GM18868 (cell line): ENCODE measurements around the gene GPR176.

Source experiments
- ATAC-seq: cut with Tn5 transposase; IDR thresholded peaks from one replicate; pipeline ENCODE4 v1.9.1; 2021; ENCODE audit warnings: mild to moderate bottlenecking, moderate library complexity; ENCODE audit not compliant: unreplicated experiment

The GPR176 gene

DNA sequence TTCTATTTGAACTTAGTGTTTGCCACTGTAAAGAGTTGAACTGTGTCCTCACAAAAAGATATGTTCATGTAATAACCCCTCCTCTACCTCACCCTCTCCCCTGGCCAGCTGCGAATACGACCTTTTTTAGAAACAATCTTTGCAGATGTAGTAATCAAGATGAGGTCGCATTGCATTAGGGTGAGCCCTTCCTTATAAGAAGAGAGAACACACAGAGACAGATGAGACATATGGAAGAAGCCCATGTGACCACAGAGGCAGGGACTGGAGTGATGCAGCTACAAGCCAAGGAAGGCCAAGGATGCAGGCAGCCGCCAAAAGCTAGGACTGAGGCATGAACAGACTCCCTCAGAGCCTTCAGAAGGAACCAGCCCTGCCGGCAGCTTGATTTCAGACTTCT, 27.6 kb downstream of the GPR176 start:
- ATAC-seq, result no peak

DNA sequence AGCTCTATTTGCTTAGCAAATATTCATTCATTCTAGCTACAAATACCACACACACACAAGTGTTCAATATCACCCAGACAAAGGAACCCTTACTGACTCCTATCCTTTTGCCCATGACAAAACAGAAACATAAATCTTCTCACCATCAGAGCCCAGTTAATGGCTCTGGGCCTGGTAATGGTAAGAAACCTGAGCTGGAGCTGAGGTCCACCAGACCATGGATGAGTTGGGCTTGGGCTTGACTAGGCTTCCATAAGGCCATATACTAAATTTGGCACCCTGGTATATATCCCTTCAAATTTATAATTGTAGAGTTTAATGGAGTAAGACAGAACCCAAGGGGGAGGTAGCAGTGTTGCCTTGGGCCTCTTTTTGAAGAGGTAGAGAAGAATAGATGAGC, 29.4 kb downstream of the GPR176 start:
- ATAC-seq, result no peak

DNA sequence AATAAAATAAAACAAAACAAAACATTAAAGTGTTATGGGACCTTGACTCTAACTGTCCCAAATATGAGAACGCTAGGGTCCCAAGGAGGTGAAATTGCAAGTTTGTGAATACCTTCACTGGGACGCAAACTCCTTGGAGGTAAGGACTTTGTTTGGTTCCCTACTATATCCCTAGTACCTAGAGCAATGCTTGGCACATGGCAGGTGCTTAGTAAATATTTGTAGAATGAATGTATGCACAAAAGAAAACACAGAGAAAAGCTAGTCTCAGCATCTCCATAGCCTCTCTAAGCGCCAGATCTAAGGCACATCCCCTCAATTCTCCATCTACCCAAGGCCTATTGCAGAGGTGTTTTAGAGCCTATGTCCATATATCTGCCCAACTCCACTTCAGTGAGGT, 30.5 kb downstream of the GPR176 start:
- no peak for ATAC-seq

DNA sequence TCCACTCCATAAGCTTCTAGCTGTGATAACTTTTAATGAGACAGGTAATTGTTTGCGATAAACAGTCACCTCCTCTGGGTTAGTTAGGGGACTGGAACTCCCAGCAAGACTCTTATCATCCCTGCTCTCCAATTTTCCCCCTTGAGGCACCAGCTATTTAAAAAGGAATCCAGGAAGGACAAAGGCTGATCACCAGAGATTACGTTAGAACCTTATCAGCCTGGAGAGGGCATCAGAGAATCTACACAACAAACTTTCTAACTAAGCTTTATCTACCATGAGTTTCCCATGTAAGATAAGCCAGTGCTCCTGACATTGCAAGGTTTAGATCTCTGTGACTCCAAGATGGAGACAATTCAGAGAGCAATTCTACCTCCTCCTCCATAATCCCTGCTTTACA, 31.3 kb downstream of the GPR176 start:
- no peak for ATAC-seq

DNA sequence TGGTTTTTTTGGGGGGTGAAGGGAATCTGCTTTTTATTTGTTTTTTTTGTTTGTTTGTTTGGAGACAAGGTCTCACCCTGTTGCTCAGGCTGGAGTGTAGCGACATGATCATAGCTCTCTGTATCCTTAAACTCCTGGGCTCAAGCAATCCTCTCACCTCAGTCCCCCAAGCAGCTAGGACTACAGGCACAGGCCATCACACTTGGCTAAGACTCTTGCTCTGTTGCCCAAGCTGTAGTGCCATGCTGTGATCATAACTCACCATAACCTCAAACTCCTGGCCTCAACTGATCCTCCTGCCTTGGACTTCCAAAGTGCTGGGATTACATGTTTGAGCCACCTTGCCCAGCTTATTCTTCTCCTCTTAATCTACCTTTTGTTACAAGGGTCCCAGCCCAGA, 31.8 kb downstream of the GPR176 start:
- ATAC-seq, result no peak

DNA sequence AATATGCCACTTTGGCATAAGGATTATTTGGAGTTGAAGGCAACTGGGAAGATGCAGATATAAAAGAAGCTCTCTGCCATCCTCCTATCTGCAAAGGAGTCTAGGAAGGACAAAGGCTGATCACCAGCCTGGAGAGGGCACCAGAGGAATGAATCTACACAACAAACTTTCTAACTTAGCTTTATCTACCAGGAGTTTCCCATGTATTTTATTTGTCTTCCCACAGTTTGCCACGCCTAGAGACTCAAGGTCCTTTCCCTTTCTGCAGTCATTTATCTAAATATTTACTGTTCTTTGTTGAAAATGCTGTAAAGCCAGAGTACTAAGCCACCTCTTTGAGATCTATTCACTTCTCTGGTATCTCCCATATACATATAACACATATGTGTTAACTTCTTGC, 32.2 kb downstream of the GPR176 start:
- ATAC-seq, result no peak

DNA sequence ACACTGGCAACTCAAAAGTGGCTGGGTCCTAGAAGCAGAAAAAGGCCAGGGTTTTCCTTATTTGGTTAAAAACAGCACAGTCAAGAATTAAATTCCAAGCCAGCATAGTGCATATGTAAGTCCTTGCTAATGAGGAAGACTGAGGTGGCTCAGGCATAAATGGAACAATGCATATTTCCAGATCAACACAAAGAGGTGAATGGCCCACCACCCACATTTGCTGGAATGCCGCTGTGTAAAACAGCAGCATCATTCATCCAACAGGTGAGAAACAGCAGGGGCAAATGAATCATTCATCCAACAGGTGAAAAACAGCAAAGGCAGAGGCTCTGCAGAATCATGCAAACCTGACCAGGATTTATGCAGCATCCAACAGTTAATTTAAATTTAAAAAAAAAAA, 32.9 kb downstream of the GPR176 start:
- ATAC-seq, result no peak

DNA sequence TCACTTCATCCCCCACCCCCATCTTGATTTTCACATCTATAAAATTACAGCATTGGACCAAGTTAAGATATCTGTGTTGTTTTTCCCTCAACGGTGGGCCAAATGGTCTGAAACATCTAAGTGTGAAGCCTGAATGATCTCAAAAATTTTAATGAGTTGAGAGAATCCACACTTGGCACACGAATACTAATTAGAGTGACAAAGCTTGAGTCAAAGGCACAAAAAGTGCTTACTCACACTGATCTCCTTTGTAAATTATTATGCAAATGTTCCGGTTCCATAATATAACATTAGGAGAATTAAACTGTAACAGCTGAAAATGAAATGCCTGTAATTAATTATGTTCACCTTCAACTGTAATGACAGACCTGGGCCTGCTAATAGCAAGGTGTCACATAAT, 33.6 kb downstream of the GPR176 start:
- no peak for ATAC-seq

DNA sequence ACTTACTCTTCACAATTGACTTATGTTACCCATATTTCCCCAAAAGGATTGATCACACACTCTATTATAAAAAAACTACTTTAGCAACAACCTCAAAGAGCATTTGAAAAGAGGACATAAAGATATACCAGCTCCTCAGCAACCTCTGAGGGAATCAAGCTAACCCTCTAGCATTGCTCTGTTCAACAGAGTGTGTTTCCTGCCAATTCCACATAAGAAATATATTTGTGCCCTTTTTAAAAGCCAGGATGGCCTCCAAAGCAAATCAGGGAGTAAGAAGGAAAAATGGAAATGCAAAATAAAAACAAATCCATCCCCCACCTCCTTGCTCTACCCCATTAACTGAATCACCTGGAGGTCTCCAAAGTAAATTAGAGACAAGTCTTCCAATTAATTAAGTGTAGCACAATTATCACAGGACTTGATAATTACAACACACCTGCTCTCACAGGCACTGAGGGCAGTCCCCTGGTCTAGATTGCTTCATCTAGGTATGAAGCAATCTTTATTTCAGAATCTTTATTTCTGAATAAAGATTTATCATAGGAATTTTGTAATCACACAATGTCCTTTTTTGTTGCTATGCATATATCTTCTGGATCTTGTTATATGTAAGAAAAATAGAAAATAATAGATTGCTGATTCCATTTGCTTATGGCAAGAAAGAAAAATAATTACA, 34.8 kb downstream of the GPR176 start:
- no peak for ATAC-seq

DNA sequence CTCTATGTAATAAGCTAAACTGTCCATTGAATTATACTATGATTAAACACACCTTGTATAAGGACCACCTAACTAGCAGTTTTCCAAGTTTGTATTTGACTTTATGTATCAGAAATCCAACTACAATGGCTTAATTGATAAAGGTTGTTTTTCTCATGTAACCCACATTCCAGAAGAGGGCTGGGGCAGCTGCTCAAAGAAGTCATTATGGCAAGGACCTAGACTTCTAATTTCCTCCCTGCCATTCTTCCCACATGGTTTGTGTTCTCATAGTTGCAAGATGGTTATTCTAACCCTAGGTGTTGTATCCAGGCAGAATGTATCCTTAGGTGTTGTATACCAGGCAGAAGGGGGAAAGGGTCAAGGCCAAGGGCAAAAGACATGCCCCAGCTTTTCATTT, 35.7 kb downstream of the GPR176 start:
- ATAC-seq, result no peak

DNA sequence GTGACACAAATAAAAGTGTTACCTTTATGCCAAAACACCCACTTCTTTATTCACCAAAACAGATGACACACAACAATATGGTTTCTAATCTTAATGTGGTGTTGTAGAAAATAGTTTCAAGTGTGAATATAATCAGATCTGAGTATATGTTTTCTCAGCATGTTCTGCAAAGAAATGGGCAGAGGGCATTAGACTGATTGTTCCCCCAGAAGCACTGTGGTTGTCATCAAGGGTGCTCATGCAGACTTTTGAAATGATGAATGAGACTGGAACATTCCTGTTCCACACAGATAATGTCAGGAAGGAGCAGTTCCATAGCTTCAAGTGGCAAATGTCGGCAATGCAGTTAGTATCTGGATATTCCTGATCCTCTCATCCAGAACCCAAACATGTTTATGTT, 37.5 kb downstream of the GPR176 start:
- ATAC-seq, result no peak

DNA sequence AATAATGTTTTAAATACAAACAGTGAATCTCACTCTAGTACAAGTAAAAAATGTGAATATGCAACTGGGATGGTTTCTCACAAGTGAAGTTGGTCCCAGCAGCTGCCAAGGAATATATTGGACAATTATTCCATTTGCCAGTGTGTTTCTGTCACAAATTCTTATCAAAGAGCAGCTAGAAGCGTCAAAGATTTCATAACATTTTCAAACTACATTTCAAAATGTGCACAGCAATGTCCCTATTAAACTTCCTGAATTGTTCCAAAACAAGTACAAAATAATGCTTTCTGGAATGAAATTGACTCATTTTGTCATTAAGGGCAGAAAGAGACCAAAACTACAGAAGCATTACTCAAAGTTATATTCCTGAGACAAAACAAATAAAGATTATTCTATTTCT, 38.3 kb downstream of the GPR176 start:
- ATAC-seq, result no peak

DNA sequence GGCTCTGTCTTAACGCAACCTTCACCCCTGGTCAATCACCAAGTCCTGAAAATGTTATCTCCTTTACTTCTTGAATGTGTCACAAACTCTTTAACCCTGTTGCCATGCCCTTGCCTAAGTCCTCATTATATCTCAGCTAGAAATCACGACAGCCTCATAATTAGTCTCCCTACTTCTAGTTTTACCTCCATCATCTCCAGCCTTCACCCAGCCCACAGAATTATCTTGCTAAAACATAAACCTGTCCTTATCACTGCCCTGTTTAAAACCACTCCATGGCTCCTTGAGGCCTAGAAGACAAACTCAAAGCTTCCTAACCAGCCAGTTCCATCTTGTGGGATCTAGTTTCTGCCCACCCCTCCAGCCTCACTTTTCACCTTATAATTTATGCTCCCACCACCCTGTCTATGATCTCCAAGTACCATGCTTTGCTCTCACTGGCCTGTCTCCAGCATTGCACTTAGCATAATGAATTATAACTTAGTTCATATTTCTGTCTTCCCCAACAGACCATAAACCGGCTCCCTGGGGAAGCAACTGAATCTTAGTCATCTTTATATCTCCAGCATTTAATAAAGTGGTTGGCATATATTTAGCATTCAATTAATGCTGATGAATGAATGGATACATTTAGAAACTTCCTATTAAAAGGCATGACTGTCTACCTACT, 39.2 kb downstream of the GPR176 start:
- no peak for ATAC-seq

DNA sequence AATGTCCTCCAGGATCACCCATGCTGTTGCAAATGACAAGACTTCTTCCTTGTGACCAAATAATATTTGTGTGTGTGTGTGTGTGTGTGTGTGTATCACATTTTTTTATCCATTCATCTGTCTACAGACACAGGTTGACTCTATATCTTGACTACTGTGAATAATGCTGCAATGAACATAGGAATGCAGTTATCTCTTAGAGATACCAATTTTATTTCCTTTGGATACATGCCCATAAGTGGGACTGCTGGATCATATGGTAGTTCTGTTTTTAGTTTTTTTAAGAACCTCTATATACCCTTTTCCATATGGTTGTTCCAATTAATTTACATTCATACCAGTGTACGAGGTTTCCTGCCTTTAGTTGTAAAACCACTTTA, 41.7 kb downstream of the GPR176 start:
- ATAC-seq, result no peak

DNA sequence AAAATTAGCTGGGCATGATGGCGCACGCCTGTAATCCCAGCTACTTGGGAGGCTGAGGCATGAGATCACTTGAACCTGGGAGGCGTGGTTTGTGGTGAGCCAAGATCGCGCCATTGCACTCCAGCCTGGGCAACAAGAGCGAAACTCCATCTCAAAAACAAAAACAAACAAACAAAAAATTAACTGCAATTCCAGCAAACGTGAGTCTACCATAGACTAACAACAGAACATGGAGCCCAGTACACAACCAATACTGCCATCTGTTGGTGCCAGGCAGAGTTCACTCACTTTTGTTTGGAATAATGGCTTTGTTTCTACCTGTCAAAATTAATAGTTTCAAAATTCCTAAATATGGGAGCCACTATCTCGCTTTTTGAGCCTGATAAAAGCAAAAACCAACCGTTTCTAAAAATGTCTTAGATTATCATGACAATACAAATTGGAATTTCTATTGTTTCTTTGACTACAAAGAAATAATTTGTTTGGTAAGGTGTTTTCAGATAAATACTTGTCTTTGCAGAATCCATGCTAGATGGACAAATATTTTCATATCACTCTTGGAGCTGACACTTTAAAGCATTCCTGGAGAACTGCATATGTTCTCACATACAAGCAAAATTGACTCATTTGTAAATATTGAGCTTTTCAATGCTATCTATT, 45.0 kb downstream of the GPR176 start:
- ATAC-seq, result no peak

DNA sequence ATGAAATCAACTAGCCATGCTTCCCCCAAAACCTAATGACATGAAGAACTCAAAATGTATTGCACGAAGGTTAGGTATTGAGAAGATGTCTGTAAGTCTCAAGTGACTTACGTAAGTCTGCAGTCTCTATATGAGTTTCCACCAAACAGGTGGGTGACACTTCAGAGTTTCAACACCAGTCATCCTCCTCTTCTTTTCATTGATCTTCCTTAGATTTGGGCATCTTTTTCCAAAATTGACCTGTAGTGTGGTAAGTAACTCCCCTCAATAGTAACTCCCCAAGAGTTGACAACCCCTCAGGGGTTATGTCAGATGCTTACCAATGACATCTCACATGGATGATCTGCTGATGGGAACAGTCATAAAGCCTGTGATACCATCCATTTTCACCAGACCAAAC, 46.1 kb downstream of the GPR176 start:
- ATAC-seq, result peak; percentile 66

DNA sequence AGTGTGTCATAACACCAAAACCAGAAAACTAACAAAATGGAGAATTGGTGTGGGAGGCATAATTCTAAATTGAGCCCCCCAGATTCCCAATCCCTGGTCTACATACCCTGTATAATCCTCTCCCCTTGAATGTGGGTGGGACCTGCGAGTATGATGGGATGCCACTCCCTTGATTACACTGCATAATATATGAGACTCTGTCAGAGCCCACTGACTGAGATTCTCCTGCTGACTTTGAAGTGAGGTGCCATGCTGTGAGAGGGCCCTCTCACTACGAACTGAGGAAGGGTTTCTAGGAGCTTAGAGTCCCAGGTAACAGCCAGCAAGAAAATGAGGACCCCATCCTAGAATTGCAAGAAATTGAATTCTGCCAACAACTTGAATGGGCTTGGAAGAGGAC, 49.5 kb downstream of the GPR176 start:
- ATAC-seq, result no peak

DNA sequence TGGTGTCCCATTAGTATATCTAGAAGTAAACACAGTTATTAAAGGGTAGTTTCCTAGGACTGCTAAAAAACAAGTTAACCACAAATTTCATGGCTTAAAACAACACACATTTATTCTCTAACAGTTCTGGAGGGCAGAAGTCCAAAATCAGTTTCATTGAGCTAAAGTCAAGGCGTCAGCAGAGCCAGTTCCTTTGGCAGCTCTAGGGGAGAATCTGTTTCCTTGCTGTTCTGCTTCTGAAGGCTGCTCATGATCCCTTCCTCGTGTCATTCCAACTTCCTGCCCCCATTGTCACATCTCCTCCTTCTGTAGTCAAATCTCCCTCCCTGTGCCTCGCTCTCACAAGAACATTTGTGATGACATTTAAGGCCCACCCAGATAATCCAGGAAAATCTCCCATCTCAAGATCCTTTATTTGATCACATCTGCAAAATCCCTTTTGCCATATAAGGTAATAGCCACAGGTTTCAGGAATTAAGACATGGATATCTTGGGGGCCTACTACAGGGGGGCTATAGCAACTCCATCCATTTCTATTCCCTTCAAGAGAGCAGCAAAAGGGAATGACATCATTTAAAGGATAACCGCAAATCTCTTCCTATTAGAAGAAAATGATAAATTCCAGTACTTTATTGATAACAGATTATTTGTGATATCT, 50.1 kb downstream of the GPR176 start:
- no peak for ATAC-seq

DNA sequence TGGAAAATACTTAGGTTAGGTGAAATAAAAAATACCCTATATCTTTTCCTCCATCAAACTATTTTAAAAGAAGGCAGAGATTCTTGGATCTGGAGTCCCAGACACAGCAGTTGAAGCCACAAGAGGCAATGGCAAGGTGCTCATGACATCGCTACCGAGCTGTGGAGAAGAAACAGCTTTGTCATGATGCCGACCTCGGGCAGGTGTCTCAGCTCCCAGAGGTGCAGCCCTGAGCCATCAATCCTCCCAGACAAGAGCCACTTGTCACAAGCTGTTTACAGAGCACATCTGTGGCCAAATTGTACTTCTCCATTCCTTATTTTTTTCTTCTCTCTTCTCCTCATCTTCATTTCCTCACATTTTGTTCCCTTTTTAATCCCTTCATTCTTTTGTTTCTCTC, 50.8 kb downstream of the GPR176 start:
- no peak for ATAC-seq

DNA sequence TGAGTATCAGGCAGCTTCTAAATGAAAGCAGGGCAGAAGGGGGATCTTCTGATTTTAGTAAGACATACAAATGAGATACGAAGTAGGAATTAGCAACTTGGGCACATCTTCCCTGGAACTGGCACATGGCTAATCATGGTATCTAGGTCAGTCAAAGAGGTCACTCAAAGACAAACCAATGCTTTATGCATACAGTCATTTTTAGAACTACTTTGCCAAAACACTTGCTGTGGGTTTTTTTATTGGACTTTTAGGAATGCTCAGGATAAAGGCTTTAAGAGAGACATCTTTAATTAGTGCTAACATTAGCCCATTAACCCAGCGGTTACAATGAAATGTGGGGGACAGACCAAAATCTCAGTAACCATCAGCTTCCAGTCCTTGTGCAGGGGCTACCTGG, 51.7 kb downstream of the GPR176 start:
- no peak for ATAC-seq

DNA sequence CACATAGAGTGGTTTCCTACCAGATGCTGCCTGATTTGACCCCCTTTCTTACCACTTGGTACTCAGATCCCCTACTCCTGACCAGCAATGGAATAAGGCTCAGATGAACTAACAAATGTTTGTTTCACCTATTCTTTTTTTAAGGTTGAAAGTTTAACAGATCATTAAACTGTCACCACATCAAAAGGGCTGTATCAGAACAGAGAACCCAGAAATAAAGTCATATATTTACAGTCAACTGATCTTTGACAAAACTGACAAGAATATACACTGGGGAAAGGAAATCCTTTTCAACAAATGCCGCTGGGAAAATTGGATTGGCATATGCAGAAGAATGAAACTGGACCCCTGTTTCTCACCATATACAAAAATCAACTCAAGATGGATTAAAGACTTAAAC, 56.0 kb downstream of the GPR176 start:
- no peak for ATAC-seq

DNA sequence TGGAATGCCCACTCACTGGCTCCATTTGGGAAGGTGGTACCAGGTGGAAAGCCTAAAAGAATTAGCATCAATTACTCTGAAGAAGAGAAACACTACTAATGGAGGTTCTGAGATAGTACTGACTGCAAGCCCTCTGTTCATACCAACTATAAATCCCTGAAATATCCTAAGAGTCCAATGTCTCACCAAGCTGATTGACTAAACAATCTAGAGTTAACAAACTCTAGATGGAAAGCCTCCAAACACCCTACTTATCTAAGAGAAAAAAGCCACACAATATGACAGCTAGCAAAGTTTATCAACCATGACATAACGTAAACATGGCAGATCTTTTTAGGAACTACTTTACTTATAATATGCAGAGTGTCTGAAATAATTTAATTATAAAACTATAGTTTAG, 59.2 kb downstream of the GPR176 start:
- ATAC-seq, result no peak
